HG03025 (cell line): ENCODE data around the gene KLF2.
A peak's percentile ranks its signal among the peaks of the same experiment; 100 is the strongest.
"Not testable (repeated sequence)": the region's sequence is repeated elsewhere in the genome, so short reads cannot be mapped to it uniquely, and the experiment has no call there.

ENCODE experiments used
- ATAC-seq: cut with Tn5 transposase; IDR thresholded peaks from one replicate; pipeline ENCODE4 v1.9.1; 2021; ENCODE audit warnings: mild to moderate bottlenecking, moderate library complexity; ENCODE audit not compliant: unreplicated experiment, low FRiP score

Gene KLF2

DNA sequence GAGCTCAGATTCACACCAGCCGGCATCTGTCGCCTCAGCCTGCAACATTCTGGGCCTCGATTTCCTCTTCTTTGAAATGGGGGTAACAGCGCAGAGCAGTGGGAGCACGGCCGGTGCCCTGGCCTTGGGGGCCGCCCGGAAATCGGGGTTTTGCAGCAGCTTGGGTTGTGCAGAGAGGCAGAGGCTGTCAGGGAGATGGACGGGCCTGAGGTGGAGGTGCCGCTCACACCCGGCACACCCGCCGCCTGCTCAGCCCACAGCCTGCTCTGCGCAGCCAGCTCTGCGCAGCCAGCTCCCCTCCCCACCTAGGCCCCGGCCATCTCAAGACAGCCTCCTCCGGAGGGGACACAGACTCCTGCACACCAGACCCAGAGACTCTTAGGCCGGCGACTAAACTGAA lies 10.6 kb downstream of the KLF2 start:
- ATAC-seq, result no peak

DNA sequence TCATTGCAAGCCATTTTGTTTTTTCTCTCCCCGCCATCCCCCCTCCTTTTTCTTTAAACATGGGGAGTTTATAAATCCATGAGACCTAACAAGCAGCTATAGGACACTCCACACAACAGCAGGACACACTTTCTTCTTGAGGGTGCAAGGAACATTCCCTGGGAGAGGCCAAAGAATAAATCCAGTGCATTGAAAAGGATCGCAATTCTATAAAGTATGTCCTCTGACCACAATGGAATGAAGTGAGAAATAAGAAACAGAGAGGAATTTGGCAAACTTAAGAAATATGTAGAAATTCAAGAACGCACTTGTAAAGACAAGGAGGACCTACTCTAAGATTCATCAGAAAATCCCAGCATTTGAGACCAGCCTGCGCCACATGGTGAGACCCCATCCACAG lies 11.9 kb downstream of the KLF2 start:
- no peak for ATAC-seq

DNA sequence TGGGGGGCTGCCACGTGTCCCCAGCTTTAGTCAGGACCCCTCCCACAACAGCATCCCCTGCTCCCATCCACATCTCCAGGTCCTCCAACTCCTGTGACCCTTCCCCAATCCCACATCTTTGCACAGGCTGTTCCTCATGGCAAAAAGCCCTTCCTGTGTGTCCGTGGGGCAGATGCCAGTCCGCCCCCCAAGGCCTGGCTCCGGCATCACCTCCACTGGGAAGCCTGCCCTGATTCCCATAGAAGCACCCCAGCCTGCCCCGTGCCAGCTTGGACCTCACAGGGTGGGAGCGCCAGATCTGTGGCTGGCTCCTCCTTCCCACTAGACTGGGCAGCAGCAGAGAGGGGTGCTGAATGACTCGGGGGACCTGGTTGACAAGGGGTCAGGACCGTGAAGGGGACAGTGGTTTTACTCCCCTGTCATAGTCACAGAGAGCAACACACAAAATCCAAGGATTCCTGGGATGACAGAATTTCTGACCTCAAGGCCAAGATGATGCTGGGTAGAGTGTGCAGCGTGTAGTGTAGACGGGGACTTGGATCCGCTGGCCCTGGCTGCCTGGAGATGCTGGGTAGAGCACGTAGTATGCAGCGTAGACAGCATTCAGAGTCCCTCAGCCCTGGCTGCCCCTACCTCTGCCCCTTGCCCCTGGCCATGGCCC lies 13.3 kb downstream of the KLF2 start:
- no peak for ATAC-seq

DNA sequence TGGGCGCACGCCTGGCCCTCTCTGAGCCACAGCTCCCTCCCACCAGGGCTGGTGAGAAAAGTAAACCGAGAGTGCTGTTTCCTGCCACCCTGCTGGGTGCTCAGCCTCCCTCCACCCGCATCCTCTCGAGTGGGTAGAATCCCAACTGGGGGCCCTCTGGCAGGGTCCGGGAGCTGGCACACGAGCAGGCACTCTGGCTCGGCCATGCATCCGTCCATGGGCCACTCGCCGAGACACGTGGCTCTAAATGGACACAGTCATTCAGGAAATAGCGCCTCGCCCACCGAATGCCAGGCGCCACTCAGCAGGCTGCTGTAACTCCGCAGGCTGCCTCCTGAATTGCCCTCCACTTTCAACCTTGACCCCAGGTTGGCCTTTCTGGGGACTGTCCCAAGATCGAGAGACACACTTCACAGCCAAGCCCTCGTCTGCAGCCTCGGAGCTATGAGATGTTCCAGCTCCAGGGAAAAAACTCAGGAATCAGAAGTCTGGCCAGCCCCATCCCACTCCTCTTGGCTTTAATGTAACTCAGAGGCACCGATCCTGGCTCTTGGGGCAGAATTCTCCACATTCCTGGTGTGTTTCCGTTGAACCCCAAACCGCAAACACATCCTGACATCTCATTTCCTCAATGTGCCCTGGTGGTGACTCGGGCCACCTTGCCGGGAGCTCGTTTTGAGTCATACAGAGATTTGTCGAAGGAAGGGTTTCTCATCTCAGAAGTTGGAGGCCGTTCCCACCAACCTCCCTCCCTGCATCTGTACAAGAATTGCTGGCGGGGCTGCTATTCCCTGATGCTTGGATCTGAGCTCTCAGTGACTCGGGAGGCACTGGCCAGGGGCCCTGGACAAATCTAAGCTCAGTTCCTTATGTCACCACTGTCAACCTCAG lies 14.1 kb downstream of the KLF2 start:
- no peak for ATAC-seq

DNA sequence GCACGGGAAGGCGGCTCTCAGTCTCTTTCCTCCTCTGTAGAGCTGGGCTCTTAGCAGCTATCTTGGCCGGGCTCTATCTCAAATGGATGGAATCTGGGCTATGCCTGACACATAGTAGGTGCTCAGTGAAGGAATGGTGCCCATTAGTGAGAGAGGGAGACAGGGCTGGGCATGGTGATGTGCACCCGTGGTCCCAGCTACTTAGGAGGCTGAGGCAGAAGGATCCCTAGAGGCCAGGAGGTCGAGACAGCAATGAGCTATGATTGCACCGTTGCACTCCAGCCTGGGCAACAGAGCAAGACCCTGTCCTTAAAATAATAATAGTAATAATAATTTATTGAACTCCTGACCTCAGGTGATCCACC lies 14.7 kb downstream of the KLF2 start:
- no peak for ATAC-seq

DNA sequence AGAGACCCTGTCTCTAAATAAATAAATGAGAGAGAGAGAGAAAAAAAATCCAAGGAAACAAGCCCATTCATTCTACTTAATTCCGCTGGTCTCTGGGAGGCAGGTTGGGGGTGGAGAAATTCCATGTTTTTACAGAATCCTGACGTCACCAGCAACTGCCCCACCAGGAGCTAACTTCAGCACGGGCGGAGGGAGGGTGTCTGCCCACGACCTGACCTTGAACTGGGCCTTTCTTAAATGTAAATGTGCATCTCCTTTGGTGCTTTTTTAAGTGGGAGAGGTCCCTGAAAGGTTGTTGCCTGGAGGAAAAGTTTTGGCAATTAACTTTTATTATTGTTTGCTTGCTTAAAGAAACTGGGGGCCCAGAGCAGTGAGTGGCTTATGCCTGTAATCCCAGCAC lies 15.5 kb downstream of the KLF2 start:
- no peak for ATAC-seq

DNA sequence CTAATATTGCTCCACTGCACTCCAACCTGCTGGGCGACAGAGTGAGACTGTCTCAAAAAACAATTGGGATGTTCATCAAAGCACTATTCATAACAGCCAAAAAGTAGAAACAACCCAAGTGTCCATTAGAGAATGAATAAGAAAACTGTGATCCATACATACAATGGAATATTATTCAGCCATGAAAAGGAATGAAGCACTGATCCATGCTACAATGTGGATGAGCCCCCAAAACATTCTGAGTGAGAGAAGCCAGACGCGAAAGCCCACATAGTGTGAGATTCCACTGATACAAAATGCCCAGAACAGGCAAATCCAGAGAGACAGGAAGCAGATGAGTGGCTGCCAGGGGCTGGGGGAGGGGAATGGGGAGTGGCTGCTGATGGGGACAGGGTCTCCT lies 16.0 kb downstream of the KLF2 start:
- no peak for ATAC-seq

DNA sequence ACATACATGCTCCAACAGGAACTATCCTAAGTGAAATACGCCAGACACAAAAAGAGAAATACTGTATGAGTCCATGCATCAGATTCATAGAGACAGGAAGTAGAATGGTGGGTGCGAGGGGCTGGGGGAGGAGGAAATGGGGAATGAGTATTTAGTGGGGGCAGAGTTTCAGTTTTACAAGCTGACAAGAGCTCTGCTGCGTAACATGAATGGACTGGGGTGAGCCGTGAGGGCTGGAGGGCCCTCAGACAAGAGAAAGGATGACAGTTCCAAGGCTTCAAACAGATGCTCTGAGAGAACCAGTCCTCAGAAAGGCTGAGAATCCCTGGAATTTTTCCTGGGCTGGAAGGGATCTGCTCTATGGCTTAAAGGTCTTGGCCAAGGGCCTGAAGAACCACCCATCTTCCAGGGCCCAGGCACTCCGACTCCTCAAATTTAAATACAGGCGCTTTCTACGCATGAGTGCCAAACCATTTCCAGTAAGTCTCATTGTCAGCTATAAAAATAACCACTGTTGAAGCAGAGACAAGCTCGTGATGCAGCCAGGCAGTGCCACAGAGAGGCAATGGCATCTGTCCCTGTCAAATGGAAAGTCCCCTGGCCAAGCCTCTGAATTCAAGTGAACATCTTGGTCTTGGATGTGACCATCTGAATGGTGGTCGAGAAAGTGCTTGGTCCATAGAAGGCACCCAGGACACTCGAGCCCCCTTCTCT lies 17.5 kb downstream of the KLF2 start:
- ATAC-seq, result peak; percentile 48

DNA sequence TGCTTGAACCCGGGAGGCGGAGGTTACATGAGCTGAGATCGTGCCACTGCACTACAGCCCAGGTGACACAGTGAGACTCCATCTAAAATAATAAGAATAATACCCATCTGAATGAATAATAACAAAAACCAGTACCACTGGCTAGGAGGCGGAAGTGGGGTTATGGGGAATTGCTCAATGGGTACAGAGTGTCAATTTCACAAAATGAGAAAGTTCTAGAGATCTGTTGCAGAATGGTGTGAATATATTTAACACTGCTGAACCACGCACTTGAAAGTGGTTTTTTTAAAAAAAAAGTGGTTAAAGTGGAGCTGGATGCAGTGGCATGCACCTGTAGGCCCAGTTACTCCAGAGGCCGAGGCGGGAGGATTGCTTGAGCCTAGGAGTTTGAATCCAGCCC lies 18.5 kb downstream of the KLF2 start:
- ATAC-seq, result no peak

DNA sequence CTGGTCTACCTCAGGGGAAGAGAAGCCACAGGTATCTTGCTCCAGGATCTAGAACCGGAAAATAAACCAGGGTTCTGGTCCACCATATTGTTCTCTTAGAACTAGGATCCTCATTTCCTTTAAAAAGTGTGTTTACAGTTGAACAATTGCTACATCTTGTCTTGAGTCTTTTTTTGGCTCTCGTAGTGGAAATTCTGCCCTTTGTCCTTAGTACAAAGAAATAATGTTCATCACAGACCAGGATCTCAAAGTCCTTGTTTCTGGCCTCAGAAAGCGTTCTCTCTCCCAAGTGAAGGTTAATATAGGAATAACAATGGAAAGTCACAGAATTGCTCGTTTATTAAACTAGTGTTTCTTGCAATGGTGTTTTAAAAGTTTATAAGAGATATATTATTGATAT lies 20.8 kb downstream of the KLF2 start:
- no peak for ATAC-seq

DNA sequence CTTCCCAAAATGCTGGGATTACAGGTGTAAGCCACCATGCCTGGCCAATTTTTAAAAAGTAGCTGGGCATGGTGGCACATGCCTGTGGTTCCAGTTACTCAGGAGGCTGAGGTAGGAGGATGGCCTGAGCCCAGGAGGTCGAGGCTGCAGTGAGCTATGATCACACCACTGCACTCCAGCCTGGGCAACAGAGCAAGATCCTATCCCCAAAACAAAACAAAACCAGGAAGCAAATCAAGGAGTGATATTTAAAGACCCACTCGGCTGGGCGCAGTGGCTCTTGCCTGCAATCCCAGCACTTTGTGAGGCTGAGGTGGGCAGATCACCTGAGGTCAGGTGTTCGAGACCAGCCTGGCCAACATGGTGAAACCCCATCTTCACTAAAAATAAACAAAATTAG lies 22.5 kb downstream of the KLF2 start:
- ATAC-seq, result not testable (repeated sequence)

DNA sequence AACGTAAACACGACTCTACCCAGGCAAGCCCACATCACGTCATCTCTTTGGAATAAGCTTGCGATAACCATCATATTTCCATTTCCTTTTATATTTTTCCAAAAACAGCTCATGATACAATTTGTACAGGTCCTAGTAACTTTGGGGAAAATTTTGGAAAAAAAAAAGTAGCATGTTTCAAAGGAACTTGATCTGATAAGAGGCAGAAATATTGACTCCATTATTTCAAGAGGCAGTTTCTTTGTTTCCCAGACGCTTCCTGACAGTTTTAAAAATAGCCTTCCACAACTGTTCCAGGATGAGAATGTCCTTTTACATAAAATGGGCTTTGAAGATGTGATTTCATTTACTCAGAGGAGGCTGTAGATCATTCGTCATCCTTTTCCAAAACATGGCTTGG lies 23.1 kb downstream of the KLF2 start:
- ATAC-seq, result no peak

DNA sequence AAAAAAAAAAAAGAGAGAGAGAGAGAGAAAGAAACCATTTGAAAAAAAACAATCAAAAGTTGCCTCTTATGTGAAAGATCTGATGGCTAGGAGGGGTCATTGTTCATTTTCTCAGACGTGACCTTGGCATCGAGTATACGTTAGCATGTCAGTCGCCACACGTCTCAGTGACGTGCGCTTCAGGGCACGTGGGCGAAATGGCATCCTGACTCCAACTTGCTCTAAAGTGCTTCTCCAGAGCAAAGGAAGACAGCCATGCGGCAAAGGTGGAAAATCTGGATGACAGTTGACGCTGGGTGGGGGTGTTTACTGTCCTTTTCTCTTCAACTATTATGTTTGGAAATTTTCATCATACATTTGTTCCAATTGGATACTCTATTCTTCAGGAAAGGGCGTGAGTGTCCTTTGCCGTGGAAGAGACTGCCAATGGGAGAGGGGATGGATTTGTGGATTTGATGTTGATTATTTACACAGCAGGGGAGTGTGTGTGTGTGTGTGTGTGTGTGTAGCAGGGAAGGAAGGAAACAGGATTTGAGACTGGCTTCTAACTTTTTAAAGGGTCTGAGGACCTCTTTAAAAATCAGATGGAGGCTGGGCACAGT lies 25.0 kb downstream of the KLF2 start:
- ATAC-seq, result no peak

DNA sequence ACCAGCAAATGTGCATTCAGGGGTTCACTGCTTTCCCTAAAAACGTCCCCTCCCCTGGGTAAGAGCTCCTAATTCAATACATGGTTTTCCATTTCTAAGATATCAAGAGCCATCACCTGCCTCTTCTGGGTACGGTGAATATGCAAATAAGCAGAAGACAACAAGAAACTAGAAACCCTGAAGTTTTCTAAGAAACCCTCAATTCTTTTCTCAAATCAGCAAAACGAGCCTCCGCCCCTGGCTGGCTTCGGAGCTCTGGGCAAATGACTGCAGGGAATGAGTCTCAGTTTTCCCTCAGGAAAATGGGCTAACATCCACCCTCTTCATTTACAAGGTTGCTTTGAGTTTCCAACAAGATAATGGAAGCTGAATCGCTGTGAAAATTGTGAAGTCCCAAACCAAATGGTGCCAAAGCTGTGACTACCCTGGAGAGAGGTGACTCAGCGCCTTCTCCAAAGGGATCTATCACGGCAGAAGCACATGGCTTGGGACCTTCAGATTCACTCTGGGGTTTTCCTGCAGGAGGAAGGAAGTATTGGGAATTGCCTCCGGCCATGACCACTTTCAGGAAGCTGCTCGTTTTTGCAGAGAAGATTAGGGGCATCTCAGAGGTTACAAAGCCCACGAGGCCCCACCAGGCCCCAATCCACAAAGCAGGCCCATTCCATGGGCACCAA lies 26.6 kb downstream of the KLF2 start:
- no peak for ATAC-seq

DNA sequence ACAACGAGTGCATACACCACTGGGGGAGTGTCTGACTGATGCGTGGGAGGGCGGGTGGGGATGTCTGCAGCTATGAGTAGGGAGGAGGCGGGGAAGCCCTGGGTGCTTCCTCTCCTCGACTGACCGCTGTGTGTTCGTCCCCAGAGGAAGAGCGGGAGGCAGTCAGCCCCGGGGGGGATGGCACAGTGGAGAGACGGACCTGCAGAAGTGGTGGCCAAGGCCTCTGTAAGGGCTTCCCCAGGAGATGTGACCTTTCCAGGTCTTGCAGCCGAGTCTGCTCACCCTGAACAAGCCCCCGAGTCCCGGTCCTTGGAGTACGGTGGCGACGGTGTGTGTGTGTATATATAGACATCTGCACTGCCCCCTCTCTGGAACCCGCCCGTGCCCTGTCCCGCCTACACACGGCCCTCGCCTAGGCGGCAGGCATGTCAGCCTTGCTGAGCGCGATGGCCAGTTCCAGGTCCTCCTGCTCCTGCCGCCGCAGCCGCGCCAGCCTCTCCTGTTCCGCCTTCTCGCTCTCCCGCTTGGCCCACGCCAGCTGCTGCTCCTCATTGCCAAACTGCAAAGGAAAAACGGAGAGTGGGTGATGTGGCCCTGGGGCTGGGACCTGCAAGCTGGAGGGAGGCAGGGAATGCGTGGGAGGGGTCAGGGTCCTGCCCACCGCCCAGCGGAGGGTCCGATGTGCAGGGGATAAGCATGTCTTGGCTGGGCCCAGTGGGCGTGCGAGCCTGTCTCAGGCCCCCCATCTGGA lies 30.8 kb downstream of the KLF2 start:
- no peak for ATAC-seq

DNA sequence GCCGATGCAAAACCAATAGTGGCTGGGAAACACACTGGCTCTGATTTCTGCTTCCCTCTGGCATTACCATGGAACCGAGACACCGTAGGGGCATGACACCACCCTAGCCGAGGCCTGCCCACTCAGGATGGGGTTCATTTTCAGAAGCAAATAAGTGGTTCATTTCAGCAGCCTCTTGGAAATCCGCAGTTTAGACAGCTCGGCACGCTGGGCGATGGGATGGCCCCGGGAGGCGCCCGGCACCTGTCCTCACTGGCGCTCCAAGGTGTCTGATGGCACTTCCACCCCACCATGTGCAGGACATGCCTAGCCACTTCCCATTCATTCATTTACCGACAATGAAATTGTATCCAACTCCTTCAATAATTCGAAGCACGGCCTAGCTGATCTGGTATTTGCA lies 33.8 kb downstream of the KLF2 start:
- ATAC-seq, result no peak

DNA sequence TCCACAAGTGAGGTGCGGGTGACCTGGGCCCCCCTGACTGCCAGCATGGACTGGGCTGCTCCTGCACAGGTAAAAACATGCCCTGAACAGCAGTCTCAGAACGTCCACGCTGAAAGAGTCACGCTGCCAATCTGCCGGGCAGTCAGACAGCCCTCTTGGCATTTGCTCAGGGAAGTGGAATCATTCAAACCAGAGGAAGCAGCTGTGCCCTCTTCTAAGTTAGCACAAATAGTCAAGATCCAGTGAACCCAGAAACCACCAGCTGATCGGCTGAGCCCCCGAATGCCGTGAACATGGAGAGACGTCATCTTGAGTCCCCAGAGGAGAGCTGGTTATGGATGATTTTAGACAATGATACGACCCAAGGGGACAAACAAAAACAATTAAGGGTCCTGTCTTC lies 34.4 kb downstream of the KLF2 start:
- no peak for ATAC-seq

DNA sequence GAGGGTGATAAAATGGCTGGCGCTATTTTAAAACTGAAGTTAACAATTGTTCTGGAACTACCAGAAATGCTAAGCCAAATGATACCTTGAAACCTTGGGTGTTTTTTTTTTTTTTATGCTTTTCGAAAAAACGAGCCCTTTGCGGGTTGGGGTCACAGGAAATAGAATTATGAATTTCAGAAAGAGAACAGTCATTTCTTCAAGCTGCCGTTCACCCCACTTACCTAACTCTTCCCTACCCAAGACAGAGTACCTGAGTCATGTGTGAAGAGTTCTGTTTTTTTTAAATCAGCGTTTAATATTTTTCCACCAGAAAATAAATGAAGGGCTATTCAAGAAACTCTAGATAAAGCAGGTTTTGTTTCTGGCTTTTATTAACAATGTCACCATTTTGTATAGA lies 35.3 kb downstream of the KLF2 start:
- ATAC-seq, result no peak

DNA sequence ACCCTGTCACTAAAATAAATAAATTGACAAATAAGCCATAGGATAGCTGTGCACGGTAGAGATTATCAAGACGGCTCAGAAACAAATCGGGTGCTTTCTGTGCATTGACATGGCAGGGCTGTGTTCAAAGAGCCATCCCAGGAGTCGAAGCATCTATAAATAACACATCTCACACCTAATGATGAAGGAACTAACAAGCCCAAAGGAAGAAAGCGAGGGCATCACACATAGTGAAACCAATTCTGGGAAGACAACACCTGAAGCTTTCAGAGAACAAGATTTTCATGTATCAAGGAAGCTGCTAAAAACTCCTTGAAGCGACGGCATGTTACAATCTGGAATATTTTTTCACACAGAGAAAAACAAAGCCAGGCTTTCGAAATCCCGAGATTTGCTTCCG lies 36.1 kb downstream of the KLF2 start:
- no peak for ATAC-seq

DNA sequence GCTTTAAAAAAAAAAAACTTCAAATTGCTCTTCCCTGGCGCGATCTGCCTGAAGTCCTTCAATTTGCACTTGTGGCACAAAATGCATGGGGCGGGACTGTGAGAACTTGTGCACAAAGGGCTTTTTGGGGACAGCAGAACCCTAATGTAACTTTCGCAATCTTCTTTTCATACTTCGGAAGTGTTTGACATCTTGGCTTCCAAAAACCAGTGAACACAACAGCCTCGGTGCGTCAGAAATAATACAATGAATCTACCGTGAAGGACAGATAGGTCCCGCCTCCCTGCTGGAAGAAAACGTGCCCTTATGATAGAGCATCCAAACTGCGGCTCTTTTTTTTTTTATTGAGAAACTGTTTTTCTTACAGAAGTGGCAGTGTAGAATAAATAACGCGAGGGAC lies 36.6 kb downstream of the KLF2 start:
- ATAC-seq, result no peak
